K562 (cell line): ENCODE results near the gene ULK3. TPM values are rescaled to one million over a fixed set of nuclear protein-coding genes. Genes with fewer than 3 reads are reported as not detected.

ENCODE experiments used
- CBFB ChIP-seq: sonication (generic); formaldehyde crosslinking; IDR thresholded peaks from 2 replicates; pipeline ENCODE4 v1.4.0; 2020; ENCODE audit warnings: mild to moderate bottlenecking, missing genetic modification reagents
- CREB3L1 ChIP-seq: fragments of 450-650 bp; IDR thresholded peaks from 2 replicates; pipeline ENCODE4 v1.6.1; 2014; ENCODE audit warnings: low read depth, mild to moderate bottlenecking, moderate library complexity, borderline replicate concordance
- DIDO1 ChIP-seq: fragments of 450-650 bp; IDR thresholded peaks from 2 replicates; pipeline ENCODE4 v1.6.1; 2016; ENCODE audit warnings: low read depth, missing biosample characterization, missing genetic modification characterization
- EHMT2 ChIP-seq: fragments of 450-650 bp; IDR thresholded peaks from 2 replicates; pipeline ENCODE4 v1.6.1; 2018; ENCODE audit warnings: antibody characterized with exemption
- HNRNPL ChIP-seq: fragments of 200-400 bp; formaldehyde crosslinking; IDR thresholded peaks from 2 replicates; pipeline ENCODE4 v1.6.1; 2017; ENCODE audit warnings: low read depth, mild to moderate bottlenecking, low read length
- MIER1 ChIP-seq: fragments of 450-650 bp; IDR thresholded peaks from 2 replicates; pipeline ENCODE4 v1.6.1; 2016; ENCODE audit warnings: antibody characterized with exemption, mild to moderate bottlenecking, low read depth
- NR3C1 ChIP-seq: sonication (generic); formaldehyde crosslinking; IDR thresholded peaks from 2 replicates; pipeline ENCODE4 v1.8.1; 2022; ENCODE audit warnings: missing genetic modification reagents
- PCBP2 ChIP-seq: fragments of 200-400 bp; formaldehyde crosslinking; IDR thresholded peaks from 2 replicates; pipeline ENCODE4 v1.6.1; 2018; ENCODE audit warnings: low read length, low read depth, mild to moderate bottlenecking, moderate library complexity; ENCODE audit not compliant: poor library complexity, severe bottlenecking
- REST ChIP-seq, 2 experiments: fragments of 450-650 bp; formaldehyde crosslinking in 1 of 2; IDR thresholded peaks; 2 replicates each; pipeline versions ENCODE4 v1.4.0 to v1.6.1; 2014 to 2020; ENCODE audit warnings: mild to moderate bottlenecking in 2 of 2, borderline replicate concordance in 1 of 2, low read depth in 1 of 2
- SIN3A ChIP-seq, 2 experiments: fragments of 150-350 bp in 1 of 2; IDR thresholded peaks; 2 replicates each; pipeline ENCODE4 v1.6.1; 2011 to 2016; ENCODE audit warnings: borderline replicate concordance in 2 of 2, low read depth in 2 of 2, low read length in 2 of 2, mild to moderate bottlenecking in 2 of 2, moderate library complexity in 2 of 2; ENCODE audit not compliant: control insufficient read depth in 1 of 2
- YY1 ChIP-seq, 3 experiments: IDR thresholded peaks; 2 replicates each; pipeline ENCODE4 v1.6.1; 2011; ENCODE audit warnings: low read length in 2 of 3, mild to moderate bottlenecking in 2 of 3, moderate library complexity in 2 of 3, borderline replicate concordance in 1 of 3, control low read depth in 1 of 3, low read depth in 1 of 3; ENCODE audit not compliant: insufficient read depth in 3 of 3, insufficient replicate concordance in 2 of 3, control insufficient read depth in 1 of 3, insufficient read length in 1 of 3; ENCODE audit errors: extremely low read depth in 1 of 3
- polyA plus RNA-seq, 8 experiments: library from polyadenylated mRNA; depleted of rRNA in 4 of 8; stranded (reverse) in 5 of 8; unstranded in 3 of 8; fragments of >200 nt; fragmentation: Nextera tagmentation in 2 of 8; fragmentation: Illumina TruSeq in 1 of 8; extraction: Ambion mirVana in 2 of 8; extraction: Trizol in 1 of 8; gene quantifications; 2 replicates each; pipeline versions ENCODE4 v1.2.1 to v1.2.3, GENCODE V29; 2011 to 2014; ENCODE audit warnings: inconsistent platforms in 1 of 8, missing spikeins in 1 of 8
- total RNA-seq, 7 experiments: library from RNA; depleted of rRNA in 6 of 7; stranded (reverse); fragments of >200 nt in 6 of 7; fragmentation: Illumina TruSeq in 2 of 7; extraction: Trizol in 2 of 7; gene quantifications; 2 replicates each; pipeline versions ENCODE4 v1.2.1 to v1.2.3, GENCODE V29; 2011 to 2021; ENCODE audit warnings: low replicate concordance in 1 of 7
- TF ChIP-seq, protein P1 (sequence below), 2 experiments: fragments of 450-650 bp; conservative IDR thresholded peaks; 2 replicates each; pipeline ENCODE4 v1.6.1; 2017; ENCODE audit warnings: mild to moderate bottlenecking in 2 of 2, moderate library complexity in 2 of 2

ULK3 gene
- total and polyA plus RNA-seq, 9 of the 15 experiments (the other 6 are each of a cell fraction or from before 2014, with no cell fraction given): 0.68 to 68.0 (median 34.9) TPM

GRCh38 chr15:74826364-74826819, 16.6 kb downstream of the ULK3 start, which contains the start of gene CPLX3 (continued):
- peak; percentile 88 for TF ChIP-seq MIER1
- TF ChIP-seq DIDO1 (tag): no peak
- TF ChIP-seq REST (IDR thresholded peaks at IDR 0.05; ENCODE audit: borderline replicate concordance): peak; percentile 98
- peak; percentile 96 for TF ChIP-seq REST (CRISPR knock-in tag; IDR thresholded peaks at IDR 0.05; ENCODE audit: low read depth)
- TF ChIP-seq CREB3L1: no peak
- TF ChIP-seq EHMT2: peak; percentile 87
- peak; percentile 90 for TF ChIP-seq HNRNPL
- TF ChIP-seq PCBP2: no peak
- TF ChIP-seq, protein P1, sequence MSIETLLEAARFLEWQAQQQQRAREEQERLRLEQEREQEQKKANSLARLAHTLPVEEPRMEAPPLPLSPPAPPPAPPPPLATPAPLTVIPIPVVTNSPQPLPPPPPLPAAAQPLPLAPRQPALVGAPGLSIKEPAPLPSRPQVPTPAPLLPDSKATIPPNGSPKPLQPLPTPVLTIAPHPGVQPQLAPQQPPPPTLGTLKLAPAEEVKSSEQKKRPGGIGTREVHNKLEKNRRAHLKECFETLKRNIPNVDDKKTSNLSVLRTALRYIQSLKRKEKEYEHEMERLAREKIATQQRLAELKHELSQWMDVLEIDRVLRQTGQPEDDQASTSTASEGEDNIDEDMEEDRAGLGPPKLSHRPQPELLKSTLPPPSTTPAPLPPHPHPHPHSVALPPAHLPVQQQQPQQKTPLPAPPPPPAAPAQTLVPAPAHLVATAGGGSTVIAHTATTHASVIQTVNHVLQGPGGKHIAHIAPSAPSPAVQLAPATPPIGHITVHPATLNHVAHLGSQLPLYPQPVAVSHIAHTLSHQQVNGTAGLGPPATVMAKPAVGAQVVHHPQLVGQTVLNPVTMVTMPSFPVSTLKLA (conservative IDR thresholded peaks at IDR 0.05): 0 out of 4 replicates have a peak, but pooled peaks of 1 of the 2 experiments have one; percentile 22
- no peak for TF ChIP-seq CBFB
- peak in 1 of 3 experiments; percentile 31 for TF ChIP-seq YY1 (IDR thresholded peaks at IDR 0.05; ENCODE audit: borderline replicate concordance in 1 of 3, control insufficient read depth in 1 of 3, extremely low read depth in 1 of 3, insufficient read depth in 3 of 3, insufficient read length in 1 of 3, insufficient replicate concordance in 2 of 3, low read depth in 1 of 3, low read length in 2 of 3)
- peak; percentile 48; the same call in 1 of the 2 replicates for TF ChIP-seq NR3C1 (CRISPR knock-in tag)
- TF ChIP-seq SIN3A (IDR thresholded peaks at IDR 0.05; ENCODE audit: borderline replicate concordance in 2 of 2, control insufficient read depth in 1 of 2, low read depth in 2 of 2, low read length in 2 of 2): peak in 1 of 2 experiments; percentile 78; a peak in 1 of 4 replicates
